ENCODE data around the gene SLC25A12. TPM values are rescaled to one million over a fixed set of nuclear protein-coding genes. Genes with fewer than 3 reads are reported as not detected.

SLC25A12 gene
- total and polyA plus RNA-seq, 9 of the 15 experiments (the other 6 are each of a cell fraction or from before 2014, with no cell fraction given): 13.5 to 36.5 (median 21.7) TPM

GRCh38 chr2:171878481-171878993 is 15.5 kb downstream of the SLC25A12 start (continued):
- peak; percentile 57 for TF ChIP-seq FOXM1 (IDR thresholded peaks at IDR 0.05; ENCODE audit: low read depth)
- no peak for TF ChIP-seq FOXM1 (CRISPR knock-in tag; IDR thresholded peaks at IDR 0.05; ENCODE audit: low read depth)
- TF ChIP-seq ZNF436 (CRISPR knock-in tag; IDR thresholded peaks at IDR 0.05): no peak
- no peak for TF ChIP-seq ZNF830 (CRISPR knock-in tag; IDR thresholded peaks at IDR 0.05)
- peak; percentile 10; the same call in 1 of the 2 replicates for TF ChIP-seq GABPA (tag; conservative IDR thresholded peaks at IDR 0.05; ENCODE audit: low read depth)
- TF ChIP-seq DEAF1 (CRISPR knock-in tag; IDR thresholded peaks at IDR 0.05): no peak
- TF ChIP-seq CLOCK (CRISPR knock-in tag; IDR thresholded peaks at IDR 0.05; ENCODE audit: borderline replicate concordance): no peak
- no peak for TF ChIP-seq ZBTB2 (IDR thresholded peaks at IDR 0.05)
- TF ChIP-seq TAF9B (IDR thresholded peaks at IDR 0.05; ENCODE audit: partially characterized antibody): peak; percentile 77
- TF ChIP-seq IRF2 (CRISPR knock-in tag; IDR thresholded peaks at IDR 0.05): no peak
- peak; percentile 85 for TF ChIP-seq EP400 (IDR thresholded peaks at IDR 0.05)
- no peak for TF ChIP-seq KLF1 (tag; IDR thresholded peaks at IDR 0.05)
- TF ChIP-seq STAT5B (CRISPR knock-in tag; IDR thresholded peaks at IDR 0.05): no peak
- TF ChIP-seq ZNF197 (CRISPR knock-in tag; IDR thresholded peaks at IDR 0.05; ENCODE audit: low read depth): no peak
- no peak for TF ChIP-seq GATA2 (CRISPR knock-in tag; IDR thresholded peaks at IDR 0.05)
- TF ChIP-seq SMARCA4 (IDR thresholded peaks at IDR 0.05): peak; percentile 78; the same call in 1 of the 2 replicates
- TF ChIP-seq SPI1 (IDR thresholded peaks at IDR 0.05; ENCODE audit: borderline replicate concordance, low read depth, low read length): no peak
- TF ChIP-seq E2F4 (CRISPR knock-in tag; IDR thresholded peaks at IDR 0.05; ENCODE audit: low read depth): no peak
- no peak for TF ChIP-seq FIP1L1 (IDR thresholded peaks at IDR 0.05; ENCODE audit: low read depth, low read length, poor library complexity, severe bottlenecking)
- 0 out of 2 replicates have a peak, but pooled peaks have one; percentile 57 for TF ChIP-seq EHMT2 (IDR thresholded peaks at IDR 0.05)
- TF ChIP-seq CXXC5 (CRISPR knock-in tag; IDR thresholded peaks at IDR 0.05): no peak
- no peak for TF ChIP-seq MCM7 (IDR thresholded peaks at IDR 0.05)
- no peak for TF ChIP-seq PYGO2 (tag; IDR thresholded peaks at IDR 0.05)
- peak; percentile 75; the same call in 1 of the 2 replicates for TF ChIP-seq TAF7 (tag; IDR thresholded peaks at IDR 0.05)
- no peak for TF ChIP-seq PRMT5 (CRISPR knock-in tag; IDR thresholded peaks at IDR 0.05)

Measured in K562 (cell line).